Measurements from ENCODE around the gene AGFG2. TPM values are rescaled to one million over a fixed set of nuclear protein-coding genes. Genes with fewer than 3 reads are reported as not detected.

Gene AGFG2
- total and polyA plus RNA-seq, 2 of the 13 experiments (the other 11 are each of a cell fraction or from before 2014, with no cell fraction given) = 125 to 132 TPM

DNA sequence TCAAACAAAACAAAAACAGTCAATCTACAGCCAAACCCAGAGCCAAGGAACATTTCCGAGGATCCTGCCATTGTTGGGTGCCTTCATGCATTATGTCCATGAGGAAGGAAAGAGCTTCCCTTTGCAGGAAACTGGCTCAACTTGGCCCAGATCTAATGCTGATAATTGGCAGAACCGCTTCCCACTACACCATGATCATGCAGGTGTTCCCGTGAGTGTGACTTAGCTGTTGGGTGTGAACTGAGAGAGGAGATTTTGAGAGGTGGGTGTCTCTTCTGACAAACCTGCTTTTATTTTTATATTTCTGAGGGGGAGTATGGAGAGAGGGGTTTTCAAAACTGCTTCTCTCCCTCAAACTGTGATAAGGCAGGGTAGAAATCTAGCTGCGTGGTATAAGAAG, 20.1 kb downstream of the AGFG2 start:
- 97% methylated on average over 4 of the region's 4 CpGs for WGBS (ENCODE audit: low lambda C conversion rate)
- POLR2A ChIA-PET = interaction anchor here (0.8 to 2.8 kb wide), 13 partner anchors 10 to 130 kb away, joined by 3 to 10 read pairs (median 4); partner anchors contain the start of genes AGFG2, FBXO24, GNB2 and LRCH4
- DNase-seq (ENCODE audit: low spot score) = no peak

More for the DNA sequence above, 20.1 kb downstream of the AGFG2 start:
- TF ChIP-seq ZNF766 (CRISPR knock-in tag; IDR thresholded peaks at IDR 0.05; ENCODE audit: borderline replicate concordance) (0 out of 2 replicates have a peak, but pooled peaks have one; percentile 15), HOXA9 (CRISPR knock-in tag; IDR thresholded peaks at IDR 0.05; ENCODE audit: borderline replicate concordance) (no peak)
- TF ChIP-seq, protein P1, sequence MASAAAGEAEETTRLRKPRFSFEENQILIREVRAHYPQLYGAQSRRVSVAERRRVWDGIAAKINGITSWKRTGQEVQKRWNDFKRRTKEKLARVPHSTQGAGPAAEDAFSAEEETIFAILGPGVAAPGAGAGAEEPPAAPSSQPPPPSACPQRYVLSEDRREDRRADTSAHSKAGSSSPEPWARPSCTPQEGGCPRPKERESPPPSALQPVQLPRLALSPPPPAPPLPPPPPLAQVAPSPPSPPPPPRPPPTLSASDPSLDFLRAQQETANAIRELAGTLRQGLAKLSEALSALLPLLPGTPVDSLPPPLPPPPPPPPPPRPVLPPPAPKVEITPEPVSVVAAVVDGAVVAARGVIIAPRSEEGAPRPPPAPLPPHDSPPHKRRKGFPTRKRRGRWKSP (CRISPR knock-in tag; IDR thresholded peaks at IDR 0.05) = 0 out of 2 replicates have a peak, but pooled peaks have one; percentile 10
- TF ChIP-seq, protein P2, sequence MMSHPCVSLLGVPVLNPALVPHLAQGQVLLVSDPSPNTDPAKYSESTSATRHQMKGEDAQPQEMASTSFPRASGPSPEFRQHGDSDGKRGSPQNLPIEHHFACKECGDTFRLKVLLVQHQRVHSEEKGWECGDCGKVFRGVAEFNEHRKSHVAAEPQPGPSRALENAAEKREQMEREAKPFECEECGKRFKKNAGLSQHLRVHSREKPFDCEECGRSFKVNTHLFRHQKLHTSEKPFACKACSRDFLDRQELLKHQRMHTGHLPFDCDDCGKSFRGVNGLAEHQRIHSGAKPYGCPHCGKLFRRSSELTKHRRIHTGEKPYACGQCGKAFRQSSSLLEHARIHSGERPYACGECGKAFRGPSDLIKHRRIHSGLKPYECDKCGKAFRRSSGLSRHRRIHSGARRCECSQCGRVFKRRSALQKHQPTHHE (CRISPR knock-in tag; IDR thresholded peaks at IDR 0.05; ENCODE audit: borderline replicate concordance) = no peak
- TF ChIP-seq, protein P3, sequence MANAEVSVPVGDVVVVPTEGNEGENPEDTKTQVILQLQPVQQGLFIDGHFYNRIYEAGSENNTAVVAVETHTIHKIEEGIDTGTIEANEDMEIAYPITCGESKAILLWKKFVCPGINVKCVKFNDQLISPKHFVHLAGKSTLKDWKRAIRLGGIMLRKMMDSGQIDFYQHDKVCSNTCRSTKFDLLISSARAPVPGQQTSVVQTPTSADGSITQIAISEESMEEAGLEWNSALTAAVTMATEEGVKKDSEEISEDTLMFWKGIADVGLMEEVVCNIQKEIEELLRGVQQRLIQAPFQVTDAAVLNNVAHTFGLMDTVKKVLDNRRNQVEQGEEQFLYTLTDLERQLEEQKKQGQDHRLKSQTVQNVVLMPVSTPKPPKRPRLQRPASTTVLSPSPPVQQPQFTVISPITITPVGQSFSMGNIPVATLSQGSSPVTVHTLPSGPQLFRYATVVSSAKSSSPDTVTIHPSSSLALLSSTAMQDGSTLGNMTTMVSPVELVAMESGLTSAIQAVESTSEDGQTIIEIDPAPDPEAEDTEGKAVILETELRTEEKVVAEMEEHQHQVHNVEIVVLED (CRISPR knock-in tag; IDR thresholded peaks at IDR 0.05; ENCODE audit: borderline replicate concordance) = 0 out of 2 replicates have a peak, but pooled peaks have one; percentile 4
- Histone ChIP-seq H3K79me2 (ENCODE audit: insufficient read depth, low read length) (peaks cover 4% of the 10 kb centered on the region), H3K4me2 (ENCODE audit: low read depth, low read length) (no peak overlapping the region), H3K4me3 (replicated peaks in 1 of 3; ENCODE audit: insufficient read depth in 1 of 3, low read depth in 2 of 3, low read length in 3 of 3) (no peak overlapping the region), H3K9ac (ENCODE audit: insufficient read depth, low read depth, low read length) (no peak overlapping the region), H3K27me3 (ENCODE audit: control insufficient read depth in 1 of 2, insufficient read depth in 2 of 2, low read length in 2 of 2) (no peaks in the 10 kb centered on the region), H3K36me3 (replicated peaks in 1 of 2; ENCODE audit: control insufficient read depth in 1 of 2, insufficient read depth in 2 of 2, low read length in 2 of 2) (peaks cover 34 to 82% of the 10 kb centered on the region in 2 experiments), H3K4me1 (ENCODE audit: insufficient read depth, low read length) (peaks cover 85% of the 10 kb centered on the region), H3K9me3 (ENCODE audit: low read length) (no peaks in the 10 kb centered on the region), H4K20me1 (ENCODE audit: insufficient read depth, low read length) (peaks cover 12% of the 10 kb centered on the region; the same call in 1 of the 2 replicates), H2AFZ (ENCODE audit: low read length) (no peak overlapping the region), H3K27ac (ENCODE audit: extremely low read length, insufficient read depth, low read length) (peak overlapping the region; percentile 38)
- no TSS peak for BruUV-seq (replicated peaks)
- CTCF ChIA-PET (ENCODE audit: low intra/inter-chr PET ratio, low total read pairs) = interaction anchor here (0.6 to 2.1 kb wide), 7 partner anchors 10 to 94 kb away, joined by 3 to 16 read pairs (median 4); partner anchors contain the start of gene NYAP1
- intact Hi-C loops (cut with micrococcal nuclease; ENCODE audit: unreplicated experiment) (loop anchor here (2.0 kb wide), 2 partner anchors 18 to 66 kb away; no protein-coding TSS in a partner anchor), in situ Hi-C loops (cut with HindIII; ENCODE audit: extremely low pct_ligation_motif_present, low pct_unique_long_range_greater_than_20kb) (no loop called here)
- no peak for FAIRE-seq
- ATAC-seq = no peak
